Sigmoid colon (tissue), 4 donors: ENCODE measurements around the gene TMEM108.

ENCODE experiments used
- EP300 ChIP-seq, 4 donors: sonication (generic); formaldehyde crosslinking; IDR thresholded peaks; one replicate each; pipeline ENCODE4 v1.6.1; 2017; ENCODE audit warnings: antibody characterized with exemption in 4 of 4
- POLR2A ChIP-seq, 2 donors: fragments of 450-650 bp; IDR thresholded peaks; one replicate each; pipeline ENCODE4 v1.6.1; 2016; ENCODE audit warnings: antibody characterized with exemption in 2 of 2, mild to moderate bottlenecking in 2 of 2, moderate library complexity in 2 of 2
- POLR2AphosphoS5 ChIP-seq, 4 donors: sonication (generic); formaldehyde crosslinking; IDR thresholded peaks; one replicate each; pipeline ENCODE4 v1.6.1; 2017; ENCODE audit warnings: antibody characterized with exemption in 4 of 4
- TF ChIP-seq, protein P1 (sequence below), 4 experiments: fragments of 450-650 bp in 3 of 4; fragments of 200-600 bp in 1 of 4; IDR thresholded peaks; one replicate each; pipeline ENCODE4 v1.5.1; 2016 to 2019; ENCODE audit warnings: antibody characterized with exemption in 4 of 4, mild to moderate bottlenecking in 3 of 4, moderate library complexity in 2 of 4

DNA sequence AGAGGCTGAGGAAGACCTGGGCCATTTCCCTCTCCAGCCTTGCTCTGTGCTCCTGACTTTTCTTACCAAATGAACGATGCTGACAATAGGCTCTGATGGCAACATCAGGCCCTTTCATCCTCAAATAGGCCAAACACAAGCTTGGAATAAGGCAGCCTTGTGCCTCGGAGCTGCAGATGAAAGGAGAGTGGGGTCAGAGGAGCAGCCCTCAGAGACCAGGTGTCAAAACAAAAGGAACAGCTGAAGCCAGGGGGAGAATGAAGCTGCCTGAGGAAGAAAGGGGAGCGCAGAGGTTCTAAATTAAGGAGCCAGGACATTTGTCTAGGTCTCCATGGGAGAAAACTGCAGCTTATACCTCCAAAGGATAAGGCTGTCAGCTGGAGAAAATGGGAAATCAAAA, 366.7 kb downstream of the TMEM108 start:
- TF ChIP-seq POLR2A (IDR thresholded peaks at IDR 0.05) (no peak), POLR2AphosphoS5 (IDR thresholded peaks at IDR 0.05) (no peak), EP300 (IDR thresholded peaks at IDR 0.05) (no peak)
- TF ChIP-seq, protein P1, sequence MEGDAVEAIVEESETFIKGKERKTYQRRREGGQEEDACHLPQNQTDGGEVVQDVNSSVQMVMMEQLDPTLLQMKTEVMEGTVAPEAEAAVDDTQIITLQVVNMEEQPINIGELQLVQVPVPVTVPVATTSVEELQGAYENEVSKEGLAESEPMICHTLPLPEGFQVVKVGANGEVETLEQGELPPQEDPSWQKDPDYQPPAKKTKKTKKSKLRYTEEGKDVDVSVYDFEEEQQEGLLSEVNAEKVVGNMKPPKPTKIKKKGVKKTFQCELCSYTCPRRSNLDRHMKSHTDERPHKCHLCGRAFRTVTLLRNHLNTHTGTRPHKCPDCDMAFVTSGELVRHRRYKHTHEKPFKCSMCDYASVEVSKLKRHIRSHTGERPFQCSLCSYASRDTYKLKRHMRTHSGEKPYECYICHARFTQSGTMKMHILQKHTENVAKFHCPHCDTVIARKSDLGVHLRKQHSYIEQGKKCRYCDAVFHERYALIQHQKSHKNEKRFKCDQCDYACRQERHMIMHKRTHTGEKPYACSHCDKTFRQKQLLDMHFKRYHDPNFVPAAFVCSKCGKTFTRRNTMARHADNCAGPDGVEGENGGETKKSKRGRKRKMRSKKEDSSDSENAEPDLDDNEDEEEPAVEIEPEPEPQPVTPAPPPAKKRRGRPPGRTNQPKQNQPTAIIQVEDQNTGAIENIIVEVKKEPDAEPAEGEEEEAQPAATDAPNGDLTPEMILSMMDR (IDR thresholded peaks at IDR 0.05): no peak
